Measurements from ENCODE around the gene VOPP1.

The VOPP1 gene

GRCh38 chr7:55432939-55433784 is 139.1 kb downstream of the VOPP1 start:
- no peak for DNase-seq (ENCODE audit: low read depth in 2 of 2)

GRCh38 chr7:55432506-55432905 is 139.8 kb downstream of the VOPP1 start:
- no peak for DNase-seq (ENCODE audit: low read depth in 2 of 2)

GRCh38 chr7:55431898-55432297 is 140.4 kb downstream of the VOPP1 start:
- DNase-seq (ENCODE audit: low read depth in 2 of 2): no peak

GRCh38 chr7:55429835-55430499 is 142.3 kb downstream of the VOPP1 start:
- DNase-seq (ENCODE audit: low read depth in 2 of 2): no peak

GRCh38 chr7:55427800-55428199 is 144.5 kb downstream of the VOPP1 start:
- DNase-seq (ENCODE audit: low read depth in 2 of 2): no peak

- DNase-seq (ENCODE audit: low read depth in 2 of 2): no peak
Measured at GRCh38 chr7:55427342-55427741, 145.0 kb downstream of the VOPP1 start.

GRCh38 chr7:55426676-55427075 is 145.6 kb downstream of the VOPP1 start:
- DNase-seq (ENCODE audit: low read depth in 2 of 2): no peak

- no peak for DNase-seq (ENCODE audit: low read depth in 2 of 2)
Measured at GRCh38 chr7:55425141-55425752, 147.1 kb downstream of the VOPP1 start.

GRCh38 chr7:55423891-55424290 is 148.4 kb downstream of the VOPP1 start:
- DNase-seq (ENCODE audit: low read depth in 2 of 2): no peak

- no peak for DNase-seq (ENCODE audit: low read depth in 2 of 2)
Measured at GRCh38 chr7:55423277-55423711, 149.0 kb downstream of the VOPP1 start.

Measured in stimulated activated CD8-positive, alpha-beta memory T cell treated with anti-CD3 and anti-CD28 coated beads, Interleukin-7, amount 100 ng/mL, for 1 hour (primary cell).